GM21367 (cell line): ENCODE data around the gene SUPT3H.

Source experiments
- ATAC-seq: cut with Tn5 transposase; IDR thresholded peaks from one replicate; pipeline ENCODE4 v1.9.1; 2021; ENCODE audit not compliant: unreplicated experiment

The SUPT3H gene

DNA sequence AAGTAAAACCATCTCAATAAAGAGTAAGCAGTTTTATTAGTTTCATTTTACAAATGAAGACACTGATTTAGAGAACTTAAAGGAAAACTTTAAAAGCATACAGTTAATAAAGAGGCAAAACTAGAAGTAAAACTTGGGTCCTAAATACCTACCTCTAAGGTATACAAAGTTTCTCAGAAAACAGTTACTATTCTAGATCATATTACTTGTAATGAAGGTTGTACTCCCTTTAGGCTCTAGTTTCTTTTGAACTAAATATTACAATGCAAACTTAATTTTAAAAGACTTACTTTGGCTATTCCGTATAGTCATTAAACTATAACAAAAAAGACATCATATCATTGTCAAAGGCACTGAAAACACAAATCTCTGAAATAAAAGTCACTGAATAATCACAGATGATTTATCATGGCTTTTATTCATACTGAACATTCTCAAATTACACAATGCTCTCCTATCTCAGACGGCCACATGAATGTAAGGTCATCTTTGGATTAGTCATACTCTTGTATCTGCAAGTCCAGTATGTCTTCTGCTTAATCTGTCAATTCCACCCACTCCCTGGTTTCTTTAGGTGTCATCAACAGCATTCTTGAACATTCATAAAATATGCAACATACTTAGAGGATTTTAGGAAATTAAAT is 411.2 kb downstream of the SUPT3H start:
- no peak for ATAC-seq

GRCh38 chr6:44965708-44966107 is 412.0 kb downstream of the SUPT3H start:
- no peak for ATAC-seq

DNA sequence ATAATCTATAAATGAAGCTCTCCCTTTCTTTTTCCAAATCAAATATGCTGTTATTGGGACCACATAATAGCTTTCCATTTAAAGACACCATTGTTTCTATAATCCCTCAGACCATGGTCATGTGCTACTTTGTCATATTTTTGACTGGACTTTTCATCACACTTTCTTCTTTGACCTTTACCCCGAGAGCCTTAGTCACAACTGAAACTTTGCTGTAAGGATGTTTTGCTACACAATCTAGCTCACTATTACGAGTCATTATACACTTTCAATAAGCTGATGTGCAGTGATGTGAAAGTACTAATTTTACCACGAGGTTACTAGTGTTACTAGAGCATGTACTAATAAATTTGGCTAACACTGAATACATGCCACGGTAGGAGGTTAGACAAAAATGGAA is 416.8 kb downstream of the SUPT3H start:
- ATAC-seq, result no peak

DNA sequence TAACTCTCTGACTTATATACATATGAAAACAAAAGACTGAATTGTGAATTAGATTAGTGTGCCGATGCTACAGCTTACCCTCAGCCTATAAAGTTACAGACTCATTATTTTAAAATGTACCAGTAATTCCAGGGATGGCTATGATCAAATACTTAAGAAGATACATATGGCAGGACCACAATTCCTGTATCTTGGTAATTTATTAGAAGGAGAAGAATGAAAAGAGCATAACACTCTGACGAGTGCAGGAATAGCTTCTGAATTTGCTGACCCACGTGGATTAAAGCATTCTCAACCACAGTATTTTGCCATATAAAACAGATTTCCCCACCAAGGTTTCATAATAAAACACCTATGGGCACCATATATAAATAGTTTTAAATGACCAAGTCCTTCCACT is 418.1 kb downstream of the SUPT3H start:
- no peak for ATAC-seq

- no peak for ATAC-seq
Observed at GRCh38 chr6:44957156-44957555, 420.6 kb downstream of the SUPT3H start.

- no peak for ATAC-seq
Observed at GRCh38 chr6:44956396-44956795, 421.3 kb downstream of the SUPT3H start.

DNA sequence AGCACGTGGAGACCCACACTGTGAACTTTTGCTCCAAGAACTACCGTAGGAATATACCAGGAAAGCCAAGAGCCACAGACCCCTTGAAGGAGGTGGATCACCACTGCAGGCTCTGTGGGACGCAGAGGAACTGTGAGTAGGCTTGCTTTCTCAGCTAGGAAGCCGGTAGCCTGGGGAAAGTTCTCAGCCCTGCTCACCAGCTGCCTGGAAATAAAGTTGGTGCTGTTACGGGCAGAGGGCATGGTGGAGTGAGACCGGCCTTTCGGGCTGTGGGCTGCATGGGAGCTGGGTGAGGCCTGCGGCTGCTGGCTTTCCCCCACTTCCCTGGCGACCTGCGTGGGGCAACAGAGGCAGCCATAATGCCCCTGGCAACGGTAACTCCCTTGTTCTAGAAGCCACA is 422.6 kb downstream of the SUPT3H start:
- no peak for ATAC-seq

DNA sequence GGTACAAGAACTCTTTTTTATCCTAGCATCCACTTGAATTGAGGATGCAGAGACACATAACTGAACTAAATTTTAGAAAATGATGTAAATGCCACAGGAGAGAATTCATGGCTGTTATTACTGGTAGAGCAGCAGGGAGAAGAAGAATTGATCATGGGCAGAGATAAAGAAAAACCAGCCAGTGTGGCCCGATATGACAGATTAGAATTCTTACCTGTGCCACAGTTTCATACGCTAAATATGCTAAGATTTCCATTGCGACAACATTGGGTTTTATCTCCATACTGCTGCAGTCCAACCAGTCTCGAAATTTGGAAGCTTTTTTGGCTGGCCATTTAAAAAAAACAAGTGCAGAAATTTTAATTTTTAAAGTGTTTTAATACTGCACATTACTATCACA is 423.5 kb downstream of the SUPT3H start:
- ATAC-seq, result no peak

DNA sequence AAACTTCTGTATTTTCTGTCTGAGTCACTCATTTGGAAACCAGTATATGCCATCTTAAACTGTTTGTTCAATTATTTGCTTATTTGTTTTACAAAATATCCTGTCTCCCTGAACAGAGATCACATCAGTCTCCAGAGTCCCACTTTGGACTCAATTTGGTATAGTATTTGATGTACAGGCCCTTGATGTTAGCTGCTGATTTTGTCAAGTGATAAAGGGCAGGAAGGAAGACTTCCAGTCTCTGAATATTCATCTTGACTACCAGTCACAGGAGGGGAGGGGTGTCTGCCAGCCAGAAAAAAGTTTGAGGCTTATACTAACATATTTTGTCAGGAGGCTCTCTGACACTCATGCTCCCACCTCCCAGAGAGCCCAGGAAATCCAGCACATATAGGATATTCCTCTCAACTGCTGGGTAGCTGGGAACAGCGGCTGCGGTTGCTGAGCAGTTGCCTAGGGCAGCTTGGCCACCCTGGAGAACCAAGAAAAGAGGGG is 426.4 kb downstream of the SUPT3H start:
- no peak for ATAC-seq

- no peak for ATAC-seq
Observed at GRCh38 chr6:44949596-44950201, 428.0 kb downstream of the SUPT3H start.

GRCh38 chr6:44943541-44943940 is 434.2 kb downstream of the SUPT3H start:
- no peak for ATAC-seq

DNA sequence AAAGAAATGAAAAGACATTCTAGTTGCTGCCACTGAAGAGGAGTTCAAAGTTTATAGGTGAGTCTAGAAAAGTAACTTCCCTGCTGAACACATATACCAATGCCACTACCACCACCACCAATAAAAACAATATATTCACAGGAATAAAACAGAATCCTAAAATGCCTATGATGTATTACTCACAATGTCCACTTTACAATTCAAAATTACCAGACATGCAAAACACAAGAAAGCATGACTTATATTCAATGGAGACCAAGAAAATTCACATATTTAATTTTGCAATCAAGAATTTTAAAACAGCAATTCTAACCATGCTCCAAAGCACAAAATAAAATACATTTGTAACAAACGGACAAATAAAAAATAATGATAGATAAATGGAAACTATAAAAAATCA is 434.9 kb downstream of the SUPT3H start:
- no peak for ATAC-seq

DNA sequence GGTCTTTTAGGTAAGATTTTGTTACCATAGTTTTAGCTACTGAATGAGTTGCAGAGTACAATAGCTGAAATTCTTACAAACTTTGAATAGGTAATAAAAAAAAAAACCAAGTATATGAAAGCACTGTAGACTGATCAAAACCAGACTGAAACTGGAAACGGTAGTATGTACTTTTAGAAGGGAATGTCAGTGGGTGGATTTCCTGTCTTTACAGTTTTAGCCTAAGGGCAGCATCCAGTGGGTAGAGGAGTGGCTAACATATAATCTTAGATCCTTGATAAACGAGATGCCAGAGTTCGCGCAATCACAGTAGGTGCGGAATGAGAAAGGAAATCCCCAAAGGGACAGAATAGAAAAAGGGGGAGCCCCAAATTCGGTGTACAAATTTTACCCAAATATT is 435.5 kb downstream of the SUPT3H start:
- no peak for ATAC-seq

DNA sequence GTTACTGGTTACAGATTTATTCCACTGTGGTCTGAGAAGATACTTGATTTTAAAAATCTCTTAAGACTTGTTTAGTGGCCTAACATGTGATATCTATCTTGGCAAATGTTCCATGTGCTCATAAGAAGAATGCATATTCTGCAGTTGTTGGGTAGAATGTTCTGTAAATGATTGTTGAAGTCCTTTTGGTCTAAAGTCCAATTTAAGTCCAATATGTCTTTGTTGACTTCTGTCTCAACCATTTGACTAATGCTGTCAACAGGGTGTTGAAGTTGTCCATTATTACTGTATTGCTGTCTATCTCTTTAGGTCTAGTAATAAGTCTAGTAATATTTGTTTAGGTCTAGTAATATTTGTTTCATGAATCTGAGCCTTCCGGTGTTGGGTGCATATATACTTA is 437.4 kb downstream of the SUPT3H start:
- ATAC-seq, result no peak

DNA sequence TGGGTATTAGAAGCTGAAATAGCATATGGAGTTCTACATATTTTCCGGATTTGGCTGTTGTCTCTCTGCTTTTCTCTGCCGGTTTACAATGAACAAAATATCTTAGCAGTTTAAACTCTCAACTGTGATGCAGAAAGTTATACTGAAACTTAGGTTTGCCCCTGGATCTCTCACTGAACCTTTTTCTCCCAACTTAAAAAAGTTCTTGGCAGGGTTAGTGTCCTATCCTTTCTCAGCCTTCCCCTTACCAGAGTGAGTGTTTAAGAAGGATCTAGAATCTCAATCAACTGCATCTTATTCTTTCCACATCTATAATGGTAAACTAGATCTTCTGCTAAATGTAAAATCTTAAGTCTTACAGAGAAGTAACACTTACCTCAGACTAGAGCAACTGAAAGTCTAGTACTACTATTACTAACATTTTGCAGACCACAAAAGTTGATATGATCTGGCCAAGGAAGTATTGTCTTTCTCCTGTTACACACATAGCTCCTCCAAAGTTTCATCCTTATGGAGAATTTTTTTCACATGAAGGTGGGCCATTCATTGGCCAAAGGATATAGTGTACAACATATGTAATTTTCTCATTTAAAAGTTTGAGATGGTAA is 441.9 kb downstream of the SUPT3H start:
- no peak for ATAC-seq

GRCh38 chr6:44933108-44933507 is 444.6 kb downstream of the SUPT3H start:
- ATAC-seq, result no peak

GRCh38 chr6:44932651-44933091 is 445.1 kb downstream of the SUPT3H start:
- ATAC-seq, result no peak

DNA sequence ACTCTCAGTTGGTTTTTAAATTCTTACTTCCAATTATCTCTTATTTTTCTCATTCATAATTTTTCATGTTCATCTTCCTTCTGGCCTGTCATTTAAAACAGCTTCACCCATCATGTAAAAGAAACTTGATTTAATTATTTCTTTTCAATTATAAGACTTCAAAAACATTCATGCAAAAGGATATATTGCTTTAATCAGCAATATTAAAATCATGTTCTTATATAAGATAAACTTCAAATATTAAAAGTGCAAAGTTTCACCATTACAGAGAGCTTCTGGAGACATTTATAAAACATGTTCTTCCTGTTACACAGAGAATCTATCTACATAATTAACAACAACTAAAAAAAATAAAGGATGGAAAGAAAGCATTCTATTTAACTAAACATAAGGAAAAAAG is 446.3 kb downstream of the SUPT3H start:
- no peak for ATAC-seq

- no peak for ATAC-seq
Observed at GRCh38 chr6:44926556-44926955, 451.2 kb downstream of the SUPT3H start.

DNA sequence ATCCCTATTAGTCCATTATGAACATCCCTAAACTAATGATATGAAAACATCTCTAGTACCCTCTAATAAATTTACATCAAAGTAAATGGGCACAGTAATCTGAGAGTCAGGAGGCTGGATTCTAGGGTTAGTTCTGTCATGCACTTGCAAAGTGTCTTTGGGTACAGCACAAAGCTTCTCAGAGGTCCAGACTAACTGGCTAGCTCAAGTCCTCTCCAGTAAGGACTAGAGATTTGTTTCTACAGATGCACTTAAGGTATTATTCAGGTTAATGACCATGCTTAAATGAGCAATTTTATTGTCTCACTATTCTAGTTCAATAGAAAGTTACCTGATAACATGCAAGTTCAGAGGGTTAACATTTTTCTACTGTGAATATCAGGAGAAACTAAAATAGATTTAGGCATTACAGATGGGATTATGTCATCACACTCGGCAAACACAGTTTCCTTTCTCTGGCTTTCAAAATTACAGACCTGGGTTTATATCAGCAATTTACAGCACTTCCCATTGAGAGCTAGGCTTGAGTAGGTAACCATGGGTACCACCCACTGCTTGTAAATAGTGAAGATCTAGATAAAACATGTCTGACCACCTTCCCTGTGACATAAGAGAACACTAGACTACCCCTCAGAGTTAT is 452.5 kb downstream of the SUPT3H start:
- no peak for ATAC-seq

DNA sequence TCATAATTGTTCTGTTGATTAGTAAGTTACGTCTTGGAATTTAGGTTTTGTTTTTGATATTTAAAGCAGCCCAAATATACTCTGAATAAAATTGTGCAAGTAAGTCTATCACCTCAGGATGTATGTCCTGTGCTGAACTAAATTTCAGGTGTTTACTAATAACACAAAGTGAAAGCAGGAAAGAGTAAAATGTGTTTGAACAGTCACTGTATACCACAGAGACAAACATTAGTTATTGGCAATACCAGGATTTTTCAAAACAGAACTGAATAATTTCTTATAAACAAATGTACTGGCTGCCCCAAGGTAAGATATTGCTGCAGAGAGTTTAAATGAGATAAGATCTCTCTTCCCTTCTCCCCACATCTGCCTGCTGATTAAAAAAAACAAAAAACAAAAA is 454.3 kb downstream of the SUPT3H start:
- no peak for ATAC-seq

- no peak for ATAC-seq
Observed at GRCh38 chr6:44921798-44922197, 455.9 kb downstream of the SUPT3H start.
